ENCODE data around the gene FRMD4B. TPM values are rescaled to one million over a fixed set of nuclear protein-coding genes. Genes with fewer than 3 reads are reported as not detected.

Gene FRMD4B
- total RNA-seq, 1 donor from 2014 or later, result 78.0 TPM

GRCh38 chr3:69121513-69121912 lies 264.4 kb downstream of the FRMD4B start:
- Mint-ChIP-seq H3K4me3 (ENCODE audit: low read depth) (no peak overlapping the region), H3K27me3 (ENCODE audit: low read depth) (peaks cover 9% of the 10 kb centered on the region), H3K4me1 (ENCODE audit: low read depth) (peaks cover 4% of the 10 kb centered on the region), H3K9me3 (no peaks in the 10 kb centered on the region), H3K27ac (no peak overlapping the region), H3K36me3 (ENCODE audit: low read depth) (no peaks in the 10 kb centered on the region)
- intact Hi-C loops (cut with micrococcal nuclease), result loop anchor here (1.0 to 5.0 kb wide), 3 partner anchors 41 to 306 kb away; no protein-coding TSS in a partner anchor
- DNase-seq (ENCODE audit: low spot score), result no peak

GRCh38 chr3:69120879-69121464 lies 264.9 kb downstream of the FRMD4B start:
- Mint-ChIP-seq H3K27me3 (ENCODE audit: low read depth) (peaks cover 5% of the 10 kb centered on the region), H3K4me3 (ENCODE audit: low read depth) (no peak overlapping the region), H3K36me3 (ENCODE audit: low read depth) (no peaks in the 10 kb centered on the region), H3K27ac (no peak overlapping the region), H3K4me1 (ENCODE audit: low read depth) (peaks cover 4% of the 10 kb centered on the region), H3K9me3 (no peaks in the 10 kb centered on the region)
- peak; percentile 69 for DNase-seq (ENCODE audit: low spot score)
- intact Hi-C loops (cut with micrococcal nuclease), result loop anchor here (1.0 to 5.0 kb wide), 3 partner anchors 41 to 306 kb away; no protein-coding TSS in a partner anchor
